ENCODE measurements around the gene AAK1. TPM values are rescaled to one million over a fixed set of nuclear protein-coding genes. Genes with fewer than 3 reads are reported as not detected.
"Not testable (repeated sequence)": the region's sequence is repeated elsewhere in the genome, so short reads cannot be mapped to it uniquely, and the experiment has no call there.

Gene AAK1
- polyA plus RNA-seq, 1 donor from 2014 or later: 6.0 TPM

DNA sequence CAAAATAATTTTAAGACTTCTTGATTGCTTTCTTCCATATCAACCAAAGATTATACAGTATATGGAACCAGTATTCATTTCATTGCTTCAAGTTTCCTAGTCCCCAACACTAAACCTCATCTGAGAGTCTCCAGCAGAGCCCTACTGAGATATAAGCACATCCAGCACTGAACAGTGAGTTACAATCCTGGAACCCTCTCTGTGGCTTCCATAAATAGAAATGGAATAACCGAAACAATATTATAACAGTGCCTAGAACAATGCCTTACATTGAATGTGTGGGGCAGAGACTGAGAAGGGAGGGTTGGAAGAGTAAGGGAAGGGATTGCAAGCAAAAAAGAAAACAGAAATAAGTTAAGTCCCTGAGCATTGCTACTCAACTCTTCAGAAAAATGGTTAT is 18.9 kb downstream of the AAK1 start:
- Mint-ChIP-seq H3K27ac (no peak overlapping the region), H3K27me3 (peaks cover 1% of the 10 kb centered on the region), H3K4me1 (no peaks in the 10 kb centered on the region), H3K4me3 (no peak overlapping the region), H3K36me3 (no peaks in the 10 kb centered on the region), H3K9me3 (no peaks in the 10 kb centered on the region)

DNA sequence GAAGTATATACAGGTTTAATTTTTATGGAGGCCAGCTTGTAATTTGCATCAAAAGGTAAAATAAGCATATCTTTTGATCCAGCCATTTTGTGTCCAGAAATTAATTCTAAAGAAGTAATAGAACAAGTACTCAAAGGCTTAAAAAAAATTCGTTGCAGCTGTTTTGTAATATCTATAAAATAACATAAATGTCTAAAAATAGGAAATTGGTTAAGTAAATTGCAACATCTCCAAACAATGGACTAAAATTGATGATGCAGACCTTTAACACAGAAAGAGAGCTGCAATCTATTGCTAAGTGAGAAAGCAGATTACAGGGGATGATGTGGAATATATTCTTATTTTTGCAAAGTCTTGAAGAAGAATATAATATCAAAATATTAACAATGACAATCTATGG is 19.4 kb downstream of the AAK1 start:
- Mint-ChIP-seq H3K36me3 (no peaks in the 10 kb centered on the region), H3K4me3 (no peak overlapping the region), H3K27ac (no peak overlapping the region), H3K4me1 (no peaks in the 10 kb centered on the region), H3K27me3 (peaks cover 1% of the 10 kb centered on the region), H3K9me3 (no peaks in the 10 kb centered on the region)

DNA sequence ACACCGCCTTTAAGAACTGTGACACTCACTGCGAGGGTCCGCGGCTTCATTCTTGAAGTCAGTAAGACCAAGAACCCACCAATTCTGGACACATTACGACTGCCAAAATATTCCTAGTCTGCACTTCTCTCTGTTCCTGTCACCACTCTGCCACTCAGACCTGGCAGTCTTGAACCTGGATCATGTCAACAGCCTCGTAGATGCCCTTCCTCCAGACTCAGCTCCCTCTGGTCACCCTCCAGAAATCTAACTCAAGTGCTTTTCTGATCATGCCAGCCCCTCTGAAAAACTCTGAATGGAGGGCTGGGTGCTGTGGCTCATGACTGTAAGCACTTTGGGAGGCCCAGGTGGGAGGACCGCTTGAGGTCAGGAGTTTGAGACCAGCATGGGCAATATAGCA is 20.3 kb downstream of the AAK1 start:
- Mint-ChIP-seq H3K36me3 (no peaks in the 10 kb centered on the region), H3K27ac (peak overlapping the region in 1 of 3 donors; percentile 29), H3K27me3 (peaks cover 1% of the 10 kb centered on the region), H3K4me1 (no peaks in the 10 kb centered on the region), H3K4me3 (no peak overlapping the region), H3K9me3 (no peaks in the 10 kb centered on the region)

DNA sequence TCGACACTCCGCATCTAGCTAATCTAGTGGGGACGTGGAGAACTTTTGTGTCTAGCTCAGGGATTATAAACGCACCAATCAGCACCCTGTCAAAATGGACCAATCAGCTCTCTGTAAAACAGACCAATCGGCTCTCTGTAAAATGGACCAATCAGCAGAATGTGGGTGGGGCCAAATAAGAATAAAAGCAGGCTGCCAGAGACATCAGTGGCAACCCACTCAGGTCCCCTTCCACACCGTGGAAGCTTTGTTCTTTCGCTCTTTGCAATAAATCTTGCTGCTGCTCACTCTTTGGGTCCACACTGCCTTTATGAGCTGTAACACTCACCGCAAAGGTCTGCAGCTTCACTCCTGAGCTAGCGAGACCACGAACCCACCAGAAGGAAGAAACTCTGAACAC is 20.7 kb downstream of the AAK1 start:
- peak overlapping the region in 2 of 3 donors; percentile 7 to 29 for H3K27ac Mint-ChIP-seq
- not testable (repeated sequence) for H3K4me3 Mint-ChIP-seq, H3K4me1 Mint-ChIP-seq, H3K36me3 Mint-ChIP-seq, H3K27me3 Mint-ChIP-seq, H3K9me3 Mint-ChIP-seq

DNA sequence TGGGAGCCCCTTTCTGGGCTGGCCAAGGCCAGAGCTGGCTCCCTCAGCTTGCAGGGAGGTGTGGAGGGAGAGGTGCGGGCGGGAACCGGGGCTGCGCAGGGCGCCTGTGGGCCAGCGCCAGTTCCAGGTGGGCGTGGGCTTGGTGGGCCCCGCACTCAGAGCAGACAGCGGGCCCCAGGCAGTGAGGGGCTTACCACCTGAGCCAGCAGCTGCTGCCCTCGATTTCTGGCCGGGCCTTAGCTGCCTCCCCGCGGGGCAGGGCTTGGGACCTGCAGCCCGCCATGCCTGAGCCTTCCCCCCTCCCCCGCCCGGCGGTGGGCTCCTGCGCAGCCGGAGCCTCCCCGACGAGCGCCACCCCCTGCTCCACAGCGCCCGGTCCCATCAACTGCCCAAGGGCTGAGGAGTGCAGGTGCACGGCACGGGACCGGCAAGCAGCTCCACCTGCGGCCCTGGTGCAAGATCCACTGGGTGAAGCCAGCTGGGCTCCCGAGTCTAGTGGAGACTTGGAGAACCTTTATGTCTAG is 21.5 kb downstream of the AAK1 start:
- H3K4me3 Mint-ChIP-seq, H3K36me3 Mint-ChIP-seq, H3K27ac Mint-ChIP-seq, H3K4me1 Mint-ChIP-seq, H3K27me3 Mint-ChIP-seq, H3K9me3 Mint-ChIP-seq: not testable (repeated sequence)

DNA sequence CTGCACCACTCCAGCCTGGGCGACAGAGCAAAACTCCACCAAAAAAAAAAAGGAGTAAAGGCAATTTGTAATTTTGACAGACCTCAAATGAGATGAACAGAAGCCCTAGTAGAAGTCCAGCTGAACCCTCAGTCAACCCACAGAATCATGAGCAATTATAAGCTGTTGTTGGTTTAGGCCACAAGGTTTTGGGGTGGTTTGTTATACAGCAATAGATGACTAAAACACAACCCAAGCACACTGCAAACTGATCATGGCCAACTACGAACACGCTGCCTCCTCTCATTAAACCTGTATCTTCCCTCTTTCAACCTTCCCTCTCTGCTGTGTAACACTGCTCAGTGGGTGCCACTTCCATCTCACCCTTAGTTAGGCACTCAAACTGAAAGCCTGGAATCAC is 22.1 kb downstream of the AAK1 start:
- Mint-ChIP-seq H3K4me3 (no peak overlapping the region), H3K9me3 (no peaks in the 10 kb centered on the region), H3K27me3 (peaks cover 1% of the 10 kb centered on the region), H3K4me1 (peaks cover 0 to 3% (median 0%) of the 10 kb centered on the region in 3 donors), H3K36me3 (no peaks in the 10 kb centered on the region), H3K27ac (no peak overlapping the region)

DNA sequence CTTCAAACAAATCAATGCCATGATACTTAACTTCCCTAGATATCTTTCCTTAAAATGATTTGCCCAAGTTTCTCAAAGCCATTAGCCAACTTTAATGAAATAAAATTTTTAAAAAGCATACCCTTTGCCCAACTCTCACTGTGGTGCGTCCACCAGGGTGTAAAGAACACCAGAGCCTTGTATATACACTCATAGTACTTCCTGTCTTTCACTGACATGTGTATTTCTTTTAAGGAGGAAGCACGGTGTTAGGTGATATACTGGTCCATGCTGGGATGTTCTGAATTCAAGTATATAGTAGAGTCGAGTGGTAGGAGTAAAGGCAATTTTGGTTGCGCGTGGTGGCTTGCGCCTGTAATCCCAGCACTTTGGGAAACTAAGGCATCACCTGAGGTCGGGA is 22.7 kb downstream of the AAK1 start:
- Mint-ChIP-seq H3K27me3 (peaks cover 1% of the 10 kb centered on the region), H3K9me3 (no peaks in the 10 kb centered on the region), H3K4me1 (peaks cover 0 to 3% (median 0%) of the 10 kb centered on the region in 3 donors), H3K27ac (no peak overlapping the region), H3K4me3 (no peak overlapping the region), H3K36me3 (no peaks in the 10 kb centered on the region)

DNA sequence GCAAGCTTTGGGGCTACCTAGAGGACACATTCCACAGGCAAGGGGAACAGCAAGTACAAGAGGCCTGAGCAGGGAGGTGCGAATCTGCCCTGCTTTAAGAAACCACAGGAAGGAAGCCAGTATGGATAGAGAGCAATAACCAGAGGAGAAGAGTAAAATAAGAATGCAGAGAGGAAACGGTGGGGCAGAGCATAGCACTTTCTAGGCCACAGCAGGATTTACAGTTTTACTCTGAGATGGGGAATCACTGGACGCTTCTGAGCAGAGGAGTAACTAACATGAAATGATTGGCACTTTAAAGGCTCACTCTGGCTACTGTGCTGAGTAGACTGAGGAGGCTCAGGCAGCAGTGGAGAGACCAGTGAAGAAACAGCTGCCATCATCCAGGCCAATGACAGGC is 23.8 kb downstream of the AAK1 start:
- H3K27me3 Mint-ChIP-seq: peaks cover 1% of the 10 kb centered on the region
- H3K36me3 Mint-ChIP-seq: no peaks in the 10 kb centered on the region
- H3K27ac Mint-ChIP-seq: no peak overlapping the region
- H3K4me1 Mint-ChIP-seq: peaks cover 0 to 3% (median 0%) of the 10 kb centered on the region in 3 donors
- H3K4me3 Mint-ChIP-seq: no peak overlapping the region
- no peaks in the 10 kb centered on the region for H3K9me3 Mint-ChIP-seq

DNA sequence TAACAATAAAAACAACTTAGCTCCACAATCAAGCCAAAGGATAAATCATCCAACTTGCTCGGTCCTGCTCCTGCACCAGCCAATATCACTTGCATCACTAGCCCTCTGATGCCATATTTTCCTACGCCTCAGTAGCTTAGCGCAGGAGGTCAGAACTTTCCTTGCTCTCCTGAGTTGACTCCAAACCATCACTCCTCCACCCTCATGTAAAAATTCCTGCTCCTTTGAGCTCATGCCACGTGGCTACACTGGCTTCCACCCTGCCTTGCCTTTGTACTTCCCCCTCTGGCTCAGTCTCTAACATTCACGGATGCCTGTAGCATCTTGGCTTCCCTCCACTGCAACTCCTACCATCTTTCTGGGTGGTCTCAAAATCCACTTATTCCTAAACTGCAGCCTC is 25.2 kb downstream of the AAK1 start:
- Mint-ChIP-seq H3K4me1 (peaks cover 0 to 3% (median 0%) of the 10 kb centered on the region in 3 donors), H3K36me3 (no peaks in the 10 kb centered on the region), H3K4me3 (no peak overlapping the region), H3K27me3 (no peaks in the 10 kb centered on the region), H3K9me3 (no peaks in the 10 kb centered on the region), H3K27ac (no peak overlapping the region)

DNA sequence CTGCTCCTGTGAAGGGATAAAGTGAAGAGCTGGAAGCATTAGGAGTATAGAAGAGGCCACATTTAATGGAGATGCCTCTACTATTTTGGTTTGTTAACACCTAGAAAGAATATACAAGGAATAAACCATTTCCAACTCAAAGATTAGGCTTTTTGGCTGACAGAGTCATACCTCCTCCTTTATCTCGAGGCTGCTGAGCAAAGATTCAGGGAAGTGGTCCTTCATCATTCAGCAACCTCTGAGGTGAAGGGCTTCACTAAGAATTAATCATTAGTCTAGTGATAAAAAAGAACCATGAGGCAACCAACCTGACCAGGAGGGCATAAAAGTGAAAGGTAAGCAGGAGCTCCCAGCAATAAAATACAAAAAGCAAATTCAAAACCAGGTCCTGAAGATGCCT is 25.8 kb downstream of the AAK1 start:
- H3K27me3 Mint-ChIP-seq: peaks cover 1% of the 10 kb centered on the region

DNA sequence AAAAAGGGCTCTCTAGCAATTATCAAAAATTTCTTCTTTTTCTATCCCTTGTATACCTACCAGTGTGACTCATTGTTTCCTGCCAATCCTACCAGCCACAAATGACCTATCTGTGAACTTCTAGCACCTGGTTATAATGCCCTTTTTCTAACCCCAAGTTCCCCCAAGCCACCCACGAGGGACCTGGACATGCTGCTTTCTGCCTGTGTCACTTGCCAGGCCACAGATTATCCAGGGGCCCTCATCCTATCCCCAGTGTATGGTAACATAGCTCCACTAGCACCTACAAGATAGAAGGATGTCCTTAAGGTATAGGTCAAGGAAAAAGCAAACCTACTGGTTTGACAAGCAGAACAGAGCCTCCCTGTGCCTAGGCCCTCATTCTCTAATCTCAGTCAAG is 26.8 kb downstream of the AAK1 start:
- Mint-ChIP-seq H3K4me1 (peaks cover 0 to 3% (median 0%) of the 10 kb centered on the region in 3 donors), H3K27me3 (peaks cover 1% of the 10 kb centered on the region), H3K4me3 (no peak overlapping the region), H3K9me3 (no peaks in the 10 kb centered on the region), H3K27ac (no peak overlapping the region), H3K36me3 (no peaks in the 10 kb centered on the region)

More for the DNA sequence above, 25.8 kb downstream of the AAK1 start:
- H3K27ac Mint-ChIP-seq: no peak overlapping the region
- H3K4me3 Mint-ChIP-seq: no peak overlapping the region
- H3K9me3 Mint-ChIP-seq: no peaks in the 10 kb centered on the region
- no peaks in the 10 kb centered on the region for H3K36me3 Mint-ChIP-seq
- H3K4me1 Mint-ChIP-seq: peaks cover 0 to 3% (median 0%) of the 10 kb centered on the region in 3 donors

DNA sequence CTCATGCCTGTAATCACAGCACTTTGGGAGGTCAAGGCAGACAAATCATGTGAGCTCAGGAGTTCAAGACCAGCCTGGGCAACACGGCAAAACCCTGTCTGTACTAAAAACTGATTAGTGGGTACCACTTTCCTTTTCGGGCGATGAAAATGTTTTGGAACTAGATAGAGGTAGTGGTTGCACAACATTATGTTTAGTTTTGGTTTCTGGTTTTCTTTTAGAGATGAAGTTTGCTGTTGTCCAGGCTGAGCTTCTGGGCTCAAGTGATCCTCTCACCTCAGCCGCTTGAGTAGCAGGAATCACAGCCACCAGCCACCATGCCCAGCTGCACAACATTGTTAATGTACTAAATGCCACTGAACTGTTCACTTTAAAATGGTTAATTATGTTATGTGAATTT is 27.6 kb downstream of the AAK1 start:
- Mint-ChIP-seq H3K27me3 (peaks cover 1% of the 10 kb centered on the region), H3K9me3 (no peaks in the 10 kb centered on the region), H3K4me3 (no peak overlapping the region), H3K36me3 (peaks cover under 1% of the 10 kb centered on the region), H3K4me1 (peaks cover 0 to 3% (median 0%) of the 10 kb centered on the region in 3 donors), H3K27ac (no peak overlapping the region)

DNA sequence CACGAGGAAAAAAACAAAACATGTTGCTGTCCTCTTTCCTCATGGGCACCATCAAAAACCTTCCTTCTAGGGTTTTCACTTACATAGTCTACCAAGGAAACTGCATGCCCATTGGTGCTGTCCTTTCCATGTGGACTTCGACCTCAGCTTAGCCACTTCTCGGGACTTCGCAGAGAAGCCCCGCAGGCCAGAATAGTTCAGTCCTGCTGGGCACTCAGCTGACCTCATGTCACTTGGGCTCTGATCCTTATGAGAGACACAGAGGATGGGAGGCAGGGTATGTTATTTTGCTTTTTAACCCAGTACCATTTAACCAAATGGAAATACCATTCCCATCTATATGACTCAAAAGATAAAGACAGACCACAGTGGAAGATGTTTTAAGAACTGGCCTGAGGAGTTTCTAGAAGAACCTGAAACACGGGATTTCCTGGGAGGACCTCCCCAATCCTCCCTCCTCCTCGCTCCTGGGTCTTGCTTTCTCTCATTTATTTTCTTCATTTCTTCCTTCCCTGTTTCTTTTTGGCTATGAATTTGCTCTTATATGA is 28.4 kb downstream of the AAK1 start:
- H3K4me3 Mint-ChIP-seq: no peak overlapping the region
- H3K27me3 Mint-ChIP-seq: peaks cover 1% of the 10 kb centered on the region
- peaks cover 0 to 3% (median 0%) of the 10 kb centered on the region in 3 donors for H3K4me1 Mint-ChIP-seq
- no peak overlapping the region for H3K27ac Mint-ChIP-seq
- peaks cover 2% of the 10 kb centered on the region for H3K36me3 Mint-ChIP-seq
- H3K9me3 Mint-ChIP-seq: peaks cover 0 to 2% (median 1%) of the 10 kb centered on the region in 3 donors

DNA sequence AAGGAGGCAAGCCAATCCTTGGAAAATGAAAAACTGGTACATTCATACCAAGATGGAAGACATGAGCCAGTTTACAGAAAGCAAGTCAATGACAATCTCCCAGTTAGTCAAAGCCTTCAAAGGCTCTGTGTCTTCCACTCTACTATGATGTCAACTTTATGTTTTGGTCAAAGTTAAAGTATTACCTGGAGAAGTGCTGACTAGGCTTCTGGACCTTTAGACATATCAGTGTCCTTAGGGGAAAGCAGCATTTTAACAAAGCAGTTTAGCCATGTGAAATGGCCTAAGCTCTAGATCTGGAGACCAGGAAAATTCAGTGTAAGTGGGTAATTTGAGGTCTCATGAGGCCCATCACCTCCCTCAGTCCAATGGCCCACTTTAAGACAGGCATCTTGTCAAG is 30.8 kb downstream of the AAK1 start:
- peaks cover 0 to 3% (median 0%) of the 10 kb centered on the region in 3 donors for H3K4me1 Mint-ChIP-seq
- H3K27ac Mint-ChIP-seq: no peak overlapping the region
- H3K36me3 Mint-ChIP-seq: peaks cover 2% of the 10 kb centered on the region
- H3K4me3 Mint-ChIP-seq: no peak overlapping the region
- H3K27me3 Mint-ChIP-seq: peaks cover 1% of the 10 kb centered on the region
- H3K9me3 Mint-ChIP-seq: peaks cover 0 to 3% (median 2%) of the 10 kb centered on the region in 3 donors

DNA sequence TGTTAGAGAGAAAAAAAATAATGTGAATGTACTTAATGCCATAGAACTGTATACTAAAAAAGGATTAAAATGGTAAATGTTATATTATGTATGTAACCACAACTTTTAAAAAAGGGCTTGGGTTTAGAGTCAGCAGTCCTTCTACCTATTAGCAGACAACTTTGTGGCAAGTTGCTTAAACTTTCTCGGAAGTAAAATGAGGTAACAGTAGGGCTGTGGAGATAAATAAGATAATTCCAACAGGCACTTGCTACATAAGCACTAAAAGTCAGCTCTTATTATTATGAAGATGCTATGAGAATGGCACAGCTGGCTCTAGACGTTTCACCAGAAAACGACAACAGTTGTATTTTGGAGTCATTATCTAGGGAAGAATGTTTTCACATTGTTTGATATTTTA is 31.3 kb downstream of the AAK1 start:
- no peak overlapping the region for H3K27ac Mint-ChIP-seq
- no peak overlapping the region for H3K4me3 Mint-ChIP-seq
- H3K27me3 Mint-ChIP-seq: peaks cover 1% of the 10 kb centered on the region
- peaks cover 2% of the 10 kb centered on the region for H3K36me3 Mint-ChIP-seq
- peaks cover 0 to 3% (median 0%) of the 10 kb centered on the region in 3 donors for H3K4me1 Mint-ChIP-seq
- H3K9me3 Mint-ChIP-seq: peaks cover 0 to 3% (median 2%) of the 10 kb centered on the region in 3 donors

DNA sequence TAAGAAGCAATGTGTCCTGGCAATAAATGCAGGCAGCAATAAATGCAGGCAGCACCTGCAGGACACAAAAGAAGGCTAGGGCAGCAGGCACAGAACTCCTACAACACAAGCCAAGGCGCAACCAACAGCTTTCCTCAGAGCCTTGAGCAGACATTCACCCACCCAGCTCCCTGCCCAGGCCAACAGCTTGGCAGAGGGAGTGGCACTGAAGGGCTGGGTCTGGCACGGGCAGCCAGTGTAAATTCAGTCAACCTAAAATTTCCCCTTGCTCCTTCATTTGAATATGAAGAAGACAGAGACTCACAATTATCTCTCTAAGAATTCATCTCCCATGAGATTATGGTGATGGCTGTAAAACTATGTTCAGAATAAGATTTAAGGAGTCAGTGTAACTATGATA is 35.4 kb downstream of the AAK1 start:
- no peak overlapping the region for H3K27ac Mint-ChIP-seq
- H3K4me3 Mint-ChIP-seq: no peak overlapping the region
- peaks cover 2% of the 10 kb centered on the region for H3K36me3 Mint-ChIP-seq
- H3K27me3 Mint-ChIP-seq: peaks cover 5% of the 10 kb centered on the region
- H3K9me3 Mint-ChIP-seq: peaks cover 2 to 3% (median 3%) of the 10 kb centered on the region in 3 donors
- peaks cover 0 to 2% (median 0%) of the 10 kb centered on the region in 3 donors for H3K4me1 Mint-ChIP-seq

Measured in IgD-negative memory B cell (primary cell).